Peyer's patch (tissue), 4 donors: Measurements from ENCODE around the gene STK39. TPM values are rescaled to one million over a fixed set of nuclear protein-coding genes. Genes with fewer than 3 reads are reported as not detected.

Source experiments
- DNase-seq, 3 donors: peaks; one replicate each; pipeline ENCODE4 v3.0.0-alpha.2; 2017 to 2019
- H3K27ac ChIP-seq, 4 donors: fragments of 200-600 bp; sonication (generic); one replicate each; pipeline ENCODE4 v1.5.1; 2016 to 2019
- H3K27me3 ChIP-seq, 2 donors: fragments of 200-600 bp; sonication (generic); one replicate each; pipeline ENCODE4 v1.5.1; 2019
- H3K36me3 ChIP-seq, 3 donors: fragments of 200-600 bp; sonication (generic); one replicate each; pipeline ENCODE4 v1.5.1; 2016 to 2019
- H3K4me1 ChIP-seq, 4 donors: fragments of 200-600 bp; sonication (generic); one replicate each; pipeline ENCODE4 v1.5.1; 2016 to 2019
- H3K4me3 ChIP-seq, 4 donors: fragments of 200-600 bp; sonication (generic); 1 replicate in 3 of 4; 2 replicates in 1 of 4; pipeline ENCODE4 v1.5.1; 2016 to 2019; ENCODE audit warnings: mild to moderate bottlenecking in 1 of 4
- H3K9me3 ChIP-seq, 4 donors: fragments of 200-600 bp; sonication (generic); one replicate each; pipeline ENCODE4 v1.5.1; 2016 to 2019; ENCODE audit warnings: mild to moderate bottlenecking in 1 of 4
- POLR2A ChIP-seq, 2 donors: fragments of 450-650 bp; IDR thresholded peaks; one replicate each; pipeline ENCODE4 v1.5.1; 2017; ENCODE audit warnings: antibody characterized with exemption in 2 of 2, mild to moderate bottlenecking in 2 of 2, moderate library complexity in 2 of 2
- total RNA-seq, 4 donors: library from RNA; depleted of rRNA; stranded (reverse); fragments of >200 nt; gene quantifications; one replicate each; pipeline ENCODE4 v1.1.0, GENCODE V29; 2016
- TF ChIP-seq, protein P1 (sequence below), 6 experiments: fragments of 450-650 bp in 4 of 6; fragments of 200-600 bp in 2 of 6; sonication (generic) in 1 of 6; IDR thresholded peaks; one replicate each; pipeline ENCODE4 v1.5.1; 2017 to 2019; ENCODE audit warnings: antibody characterized with exemption in 6 of 6, mild to moderate bottlenecking in 3 of 6, moderate library complexity in 1 of 6

Gene STK39
- total RNA-seq, 4 donors from 2014 or later, result 39.6 to 55.9 (median 51.0) TPM

DNA sequence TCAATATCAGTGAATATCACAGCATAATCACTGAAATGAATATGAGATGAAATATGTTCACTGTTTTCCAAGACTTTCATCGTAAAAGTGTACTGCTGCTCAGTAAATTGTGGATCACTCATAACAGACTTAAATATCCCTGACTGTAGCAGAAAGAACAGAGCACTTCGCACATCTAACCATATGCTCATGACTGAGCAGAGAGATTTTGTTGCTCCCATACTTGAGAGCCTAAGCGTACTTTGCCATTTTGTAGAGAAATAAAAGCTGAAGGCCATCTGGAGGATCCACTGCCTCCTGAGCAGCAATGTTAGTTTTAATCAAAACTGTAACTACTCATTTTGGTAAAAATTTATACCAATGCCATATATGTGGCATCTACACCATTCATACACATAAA lies 243.5 kb downstream of the STK39 start:
- Histone ChIP-seq H3K27ac (no peak overlapping the region), H3K27me3 (no peaks in the 10 kb centered on the region), H3K36me3 (no peaks in the 10 kb centered on the region), H3K4me1 (no peaks in the 10 kb centered on the region), H3K9me3 (no peaks in the 10 kb centered on the region), H3K4me3 (no peak overlapping the region)
- TF ChIP-seq, protein P1, sequence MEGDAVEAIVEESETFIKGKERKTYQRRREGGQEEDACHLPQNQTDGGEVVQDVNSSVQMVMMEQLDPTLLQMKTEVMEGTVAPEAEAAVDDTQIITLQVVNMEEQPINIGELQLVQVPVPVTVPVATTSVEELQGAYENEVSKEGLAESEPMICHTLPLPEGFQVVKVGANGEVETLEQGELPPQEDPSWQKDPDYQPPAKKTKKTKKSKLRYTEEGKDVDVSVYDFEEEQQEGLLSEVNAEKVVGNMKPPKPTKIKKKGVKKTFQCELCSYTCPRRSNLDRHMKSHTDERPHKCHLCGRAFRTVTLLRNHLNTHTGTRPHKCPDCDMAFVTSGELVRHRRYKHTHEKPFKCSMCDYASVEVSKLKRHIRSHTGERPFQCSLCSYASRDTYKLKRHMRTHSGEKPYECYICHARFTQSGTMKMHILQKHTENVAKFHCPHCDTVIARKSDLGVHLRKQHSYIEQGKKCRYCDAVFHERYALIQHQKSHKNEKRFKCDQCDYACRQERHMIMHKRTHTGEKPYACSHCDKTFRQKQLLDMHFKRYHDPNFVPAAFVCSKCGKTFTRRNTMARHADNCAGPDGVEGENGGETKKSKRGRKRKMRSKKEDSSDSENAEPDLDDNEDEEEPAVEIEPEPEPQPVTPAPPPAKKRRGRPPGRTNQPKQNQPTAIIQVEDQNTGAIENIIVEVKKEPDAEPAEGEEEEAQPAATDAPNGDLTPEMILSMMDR (IDR thresholded peaks at IDR 0.05), result no peak
- no peak for TF ChIP-seq POLR2A (IDR thresholded peaks at IDR 0.05)
- DNase-seq, result no peak

DNA sequence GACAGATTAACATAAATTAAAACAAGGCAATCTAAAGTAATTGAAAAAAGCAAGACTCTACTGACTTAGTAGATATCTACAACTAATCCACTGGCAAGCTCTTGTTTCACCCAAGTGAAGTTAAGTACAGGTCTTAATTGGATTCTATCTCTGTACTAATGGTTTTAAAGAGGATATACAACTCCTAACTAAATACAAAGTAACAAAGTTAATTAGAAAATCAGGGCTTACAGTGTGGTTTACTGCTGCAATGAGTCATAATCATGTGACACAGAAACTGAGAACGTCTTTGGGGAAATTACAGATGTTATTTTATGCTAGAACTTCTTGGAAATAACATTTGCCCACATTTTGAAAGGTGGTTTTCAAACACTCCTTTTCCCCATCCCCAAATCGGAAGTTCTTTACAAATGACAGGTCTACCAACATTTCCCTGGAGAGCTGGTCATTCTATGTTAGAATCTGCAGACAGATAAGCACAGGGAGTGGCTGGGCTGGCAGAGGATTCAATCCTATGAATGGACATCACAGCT lies 245.3 kb downstream of the STK39 start:
- H3K27me3 ChIP-seq, result no peaks in the 10 kb centered on the region
- no peaks in the 10 kb centered on the region for H3K4me1 ChIP-seq
- H3K9me3 ChIP-seq, result no peaks in the 10 kb centered on the region
- no peak overlapping the region for H3K27ac ChIP-seq
- no peak for DNase-seq
- no peak overlapping the region for H3K4me3 ChIP-seq
- no peak for TF ChIP-seq POLR2A (IDR thresholded peaks at IDR 0.05)
- TF ChIP-seq, protein P1 (IDR thresholded peaks at IDR 0.05), result no peak
- H3K36me3 ChIP-seq, result no peaks in the 10 kb centered on the region

DNA sequence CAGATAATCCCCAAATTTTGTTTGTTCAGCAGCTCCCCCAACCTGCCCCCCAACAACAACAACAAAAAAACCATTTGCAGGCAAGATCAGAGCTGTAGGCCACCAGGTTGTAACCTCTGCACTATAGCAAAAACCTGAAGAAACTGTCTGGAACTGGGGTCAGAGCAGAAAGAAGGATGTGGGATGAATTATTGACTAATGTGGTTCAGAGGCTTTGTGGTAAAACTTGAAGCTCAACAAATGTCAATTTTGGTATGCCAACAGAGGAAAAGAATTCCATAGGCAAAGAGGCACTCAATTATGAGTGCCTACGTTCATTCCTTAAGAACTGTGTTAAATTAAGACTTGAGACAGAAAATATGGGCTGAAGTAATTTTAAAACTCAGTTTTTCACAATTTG lies 255.1 kb downstream of the STK39 start:
- no peaks in the 10 kb centered on the region for H3K4me1 ChIP-seq
- H3K27me3 ChIP-seq, result no peaks in the 10 kb centered on the region
- no peak for TF ChIP-seq POLR2A (IDR thresholded peaks at IDR 0.05)
- TF ChIP-seq, protein P1 (IDR thresholded peaks at IDR 0.05), result no peak
- no peaks in the 10 kb centered on the region for H3K9me3 ChIP-seq
- no peaks in the 10 kb centered on the region for H3K36me3 ChIP-seq
- H3K27ac ChIP-seq, result no peak overlapping the region
- DNase-seq, result no peak
- no peak overlapping the region for H3K4me3 ChIP-seq

DNA sequence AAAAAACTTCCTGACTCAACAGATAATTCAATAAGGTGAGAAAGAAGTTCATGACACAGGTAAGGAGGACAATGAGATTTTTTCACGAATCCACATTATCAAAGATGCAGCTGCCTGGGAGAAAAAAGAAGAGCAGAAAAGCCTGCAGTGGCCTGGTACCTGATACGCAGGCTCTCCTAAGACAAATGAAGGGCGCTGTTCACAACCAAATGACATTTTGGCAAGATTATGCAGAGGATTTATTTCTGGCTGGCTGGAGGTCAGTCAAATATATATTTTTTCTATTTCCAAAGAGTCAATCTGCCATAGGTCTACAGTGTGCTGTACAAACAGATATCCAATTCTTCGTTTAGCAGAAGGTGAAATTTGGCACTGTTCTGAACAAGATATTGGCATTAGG lies 257.3 kb downstream of the STK39 start:
- Histone ChIP-seq H3K4me1 (no peaks in the 10 kb centered on the region), H3K4me3 (no peak overlapping the region), H3K27ac (no peak overlapping the region), H3K36me3 (no peaks in the 10 kb centered on the region), H3K27me3 (no peaks in the 10 kb centered on the region), H3K9me3 (no peaks in the 10 kb centered on the region)
- TF ChIP-seq POLR2A (IDR thresholded peaks at IDR 0.05), result no peak
- TF ChIP-seq, protein P1 (IDR thresholded peaks at IDR 0.05), result no peak
- no peak for DNase-seq

DNA sequence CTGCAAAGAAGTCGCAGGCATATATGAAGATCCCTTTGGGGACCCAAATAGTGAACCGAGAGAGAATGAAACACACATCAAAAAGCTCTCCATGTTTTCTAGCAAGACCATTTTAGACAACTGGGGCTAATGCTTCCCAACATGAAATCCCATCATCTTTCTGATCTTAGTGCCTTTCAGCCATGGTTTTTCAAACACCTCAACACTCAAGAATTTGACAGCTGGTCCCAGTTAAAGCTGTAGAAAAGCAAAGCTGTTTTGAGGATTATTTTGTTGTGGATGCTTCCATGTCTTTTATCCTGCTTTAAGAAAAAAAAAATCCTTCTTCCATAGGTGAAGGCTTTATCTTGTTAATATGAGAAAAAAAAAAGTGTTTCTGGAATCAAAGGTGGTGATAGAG lies 259.1 kb downstream of the STK39 start:
- H3K4me3 ChIP-seq, result no peak overlapping the region
- H3K27me3 ChIP-seq, result no peaks in the 10 kb centered on the region
- no peaks in the 10 kb centered on the region for H3K4me1 ChIP-seq
- H3K9me3 ChIP-seq, result no peaks in the 10 kb centered on the region
- DNase-seq, result no peak
- TF ChIP-seq, protein P1 (IDR thresholded peaks at IDR 0.05), result no peak
- TF ChIP-seq POLR2A (IDR thresholded peaks at IDR 0.05), result no peak
- H3K36me3 ChIP-seq, result no peaks in the 10 kb centered on the region
- no peak overlapping the region for H3K27ac ChIP-seq

DNA sequence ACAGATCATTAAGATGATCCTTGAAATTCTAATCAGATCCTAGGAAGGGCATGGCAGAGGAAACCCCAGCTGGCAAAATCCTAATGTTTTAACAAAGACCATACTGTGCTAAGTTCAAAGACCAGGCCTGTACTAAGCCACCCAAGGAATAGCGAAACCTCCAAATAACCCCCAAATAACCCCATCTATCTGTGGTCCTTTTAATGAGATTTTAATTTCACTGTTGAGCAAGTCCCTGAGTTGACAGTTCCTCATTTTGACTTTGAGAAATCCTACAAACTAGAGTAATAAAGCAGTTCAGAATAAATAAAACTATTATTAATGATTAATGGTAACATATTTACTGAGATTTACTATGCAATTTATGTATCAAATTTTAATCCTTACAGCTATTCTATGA lies 259.8 kb downstream of the STK39 start:
- TF ChIP-seq POLR2A (IDR thresholded peaks at IDR 0.05), result no peak
- TF ChIP-seq, protein P1 (IDR thresholded peaks at IDR 0.05), result no peak
- no peaks in the 10 kb centered on the region for H3K36me3 ChIP-seq
- no peaks in the 10 kb centered on the region for H3K27me3 ChIP-seq
- no peak overlapping the region for H3K4me3 ChIP-seq
- no peaks in the 10 kb centered on the region for H3K4me1 ChIP-seq
- no peak overlapping the region for H3K27ac ChIP-seq
- no peak for DNase-seq
- no peaks in the 10 kb centered on the region for H3K9me3 ChIP-seq
